Breast epithelium (tissue), 4 donors: Measurements from ENCODE around the gene ACER3. TPM values are rescaled to one million over a fixed set of nuclear protein-coding genes. Genes with fewer than 3 reads are reported as not detected.
A peak's percentile ranks its signal among the peaks of the same experiment; 100 is the strongest.

ENCODE experiments used
- DNase-seq, 2 donors: peaks; one replicate each; pipeline ENCODE4 v3.0.0-alpha.2; 2019; ENCODE audit warnings: low spot score in 2 of 2
- H3K27ac ChIP-seq, 2 donors: fragments of 200-600 bp; sonication (generic) in 1 of 2; one replicate each; pipeline ENCODE4 v1.5.1; 2016 to 2019; ENCODE audit warnings: mild to moderate bottlenecking in 1 of 2
- H3K27me3 ChIP-seq, 2 donors: fragments of 200-600 bp; sonication (generic) in 1 of 2; one replicate each; pipeline versions ENCODE4 v1.5.1 to v1.6.0; 2017 to 2019; ENCODE audit warnings: control low read depth in 1 of 2, mild to moderate bottlenecking in 1 of 2
- H3K36me3 ChIP-seq: fragments of 200-600 bp; one replicate; pipeline ENCODE4 v1.5.1; 2019
- H3K4me1 ChIP-seq, 2 donors: fragments of 200-600 bp; sonication (generic); one replicate each; pipeline ENCODE4 v1.5.1; 2016 to 2019; ENCODE audit warnings: control low read depth in 1 of 2
- H3K4me3 ChIP-seq, 3 donors: fragments of 200-600 bp; sonication (generic); 1 replicate in 2 of 3; 2 replicates in 1 of 3; pipeline ENCODE4 v1.5.1; 2016 to 2019; ENCODE audit warnings: mild to moderate bottlenecking in 3 of 3, moderate library complexity in 2 of 3
- H3K9me3 ChIP-seq, 2 donors: fragments of 200-600 bp; sonication (generic) in 1 of 2; one replicate each; pipeline ENCODE4 v1.5.1; 2016 to 2019; ENCODE audit warnings: control low read depth in 1 of 2
- CTCF ChIP-seq, 3 donors: fragments of 450-650 bp; IDR thresholded peaks; one replicate each; pipeline ENCODE4 v1.5.1; 2016 to 2017; ENCODE audit warnings: antibody characterized with exemption in 3 of 3, mild to moderate bottlenecking in 3 of 3, moderate library complexity in 3 of 3
- POLR2A ChIP-seq: fragments of 450-650 bp; IDR thresholded peaks from one replicate; pipeline ENCODE4 v1.6.1; 2016; ENCODE audit warnings: antibody characterized with exemption, mild to moderate bottlenecking, moderate library complexity
- POLR2AphosphoS5 ChIP-seq, 3 donors: sonication (generic); formaldehyde crosslinking; IDR thresholded peaks; one replicate each; pipeline ENCODE4 v1.6.1; 2017; ENCODE audit warnings: antibody characterized with exemption in 3 of 3
- intact Hi-C: fragments of 100-400 bp; cut with DNase I; formaldehyde crosslinking; loops from one replicate; pipeline ENCODE4 v1.15.1; 2023; ENCODE audit warnings: low total_unique reads
- total RNA-seq, 3 donors: library from RNA; depleted of rRNA; stranded (reverse); fragments of >200 nt; gene quantifications; one replicate each; pipeline ENCODE4 v1.1.0, GENCODE V29; 2016

The ACER3 gene
- total RNA-seq, 3 donors from 2014 or later, result 8.2 to 35.2 (median 12.9) TPM

DNA sequence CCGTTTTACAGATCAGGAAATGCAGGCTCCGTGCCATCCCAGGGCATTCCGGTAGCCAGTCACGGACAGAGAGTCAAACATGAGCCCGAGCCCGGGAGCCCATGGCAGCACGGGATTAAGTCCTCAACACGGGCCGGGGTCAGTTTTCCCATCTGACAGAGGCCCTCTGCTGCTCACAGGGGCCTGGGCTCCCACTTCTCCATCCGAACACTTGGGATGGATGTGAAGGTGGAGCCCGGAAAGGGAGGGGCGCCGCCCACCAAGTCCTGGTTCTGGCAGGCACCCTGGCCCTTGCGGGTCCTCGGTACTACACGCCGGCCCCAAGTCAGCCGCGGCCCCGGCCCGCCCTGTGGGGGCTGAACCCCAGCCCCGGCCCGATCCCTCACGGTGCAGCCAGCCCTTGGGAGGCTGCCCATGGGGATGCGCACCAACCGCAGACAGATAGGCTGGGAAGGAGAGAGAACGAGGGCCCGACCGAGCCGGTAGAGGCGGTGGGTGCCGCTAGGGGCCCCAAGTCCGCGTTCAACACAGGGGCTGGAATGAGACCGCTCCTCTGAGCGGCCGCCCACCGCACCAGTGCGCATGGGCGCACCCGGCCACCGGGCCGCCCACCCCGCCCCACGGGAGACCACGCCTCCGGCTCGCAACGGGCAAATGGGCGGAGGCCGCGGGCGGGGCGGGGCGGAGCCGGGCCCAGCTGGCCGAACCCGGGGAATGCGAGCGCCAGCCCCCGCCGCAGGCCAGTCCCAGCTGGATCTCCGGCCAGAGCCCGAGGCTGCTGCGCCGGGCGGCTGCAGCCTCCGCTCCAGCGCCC is 205.7 kb downstream of the ACER3 start, which contains the start of gene CAPN5:
Gene CAPN5 (plus strand): TSS at position 743 of the 814 bp plus-strand sequence. CDS start 17,916 bp downstream, outside the sequence.
- Histone ChIP-seq H3K27ac (peak within 1 kb of the TSS; percentile 84 to 98), H3K4me3 (peak within 1 kb of the TSS; percentile 65 to 94 (median 66)), H3K4me1 (no peaks in the 10 kb centered on the region), H3K9me3 (no peaks in the 10 kb centered on the region), H3K36me3 (no peaks in the 10 kb centered on the region), H3K27me3 (no peaks in the 10 kb centered on the region)
- intact Hi-C loops, result loop anchor here (1.0 to 10.0 kb wide), 2 partner anchors 58 to 252 kb away; no protein-coding TSS in a partner anchor
- TF ChIP-seq POLR2AphosphoS5 (IDR thresholded peaks at IDR 0.05) (peak; percentile 55 to 70 (median 68)), POLR2A (peak; percentile 81), CTCF (IDR thresholded peaks at IDR 0.05) (peak in 1 of 3 donors; percentile 28)
- peak; percentile 78 to 80 for DNase-seq

DNA sequence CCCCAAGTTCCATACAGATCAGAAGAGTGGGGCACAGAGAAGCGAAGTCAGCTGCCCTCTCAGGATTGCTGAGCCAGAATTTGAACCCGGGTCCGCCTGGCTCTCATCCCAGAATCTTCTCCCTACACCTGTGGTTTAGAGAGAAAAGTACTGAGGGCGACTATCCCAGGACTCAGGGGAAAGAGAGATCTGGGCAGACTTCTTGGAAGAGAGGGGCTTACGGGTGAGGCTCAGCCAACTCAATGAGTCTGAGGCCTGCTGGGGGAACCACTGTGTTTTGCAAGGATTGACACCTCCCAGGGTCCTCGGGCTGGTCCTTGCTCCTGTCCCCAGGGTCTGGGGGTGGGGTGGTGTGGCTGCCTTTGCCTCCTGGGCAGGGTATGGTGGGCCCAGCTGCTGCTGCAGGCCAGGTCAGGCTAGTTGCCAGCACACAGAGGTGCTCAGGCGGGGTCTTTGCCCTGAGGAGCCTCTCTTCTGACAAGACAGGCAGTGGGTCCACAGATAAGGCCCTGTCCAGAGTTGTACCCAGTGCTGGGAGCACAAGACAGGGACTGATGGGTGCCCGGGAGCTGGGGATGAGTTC is 207.2 kb downstream of the ACER3 start:
- TF ChIP-seq CTCF (IDR thresholded peaks at IDR 0.05) (no peak), POLR2A (no peak)
- H3K9me3 ChIP-seq, result no peaks in the 10 kb centered on the region
- no peaks in the 10 kb centered on the region for H3K36me3 ChIP-seq
- H3K27me3 ChIP-seq, result no peaks in the 10 kb centered on the region
- H3K4me1 ChIP-seq, result peaks cover 2 to 5% of the 10 kb centered on the region in 2 donors
- peak in 1 of 2 donors; percentile 33 for DNase-seq
- intact Hi-C loops, result loop anchor here (10.0 kb wide), 1 partner anchor 253 kb away; no protein-coding TSS in a partner anchor
- H3K27ac ChIP-seq, result peak overlapping the region in 1 of 2 donors; percentile 36
- H3K4me3 ChIP-seq, result peak overlapping the region; percentile 65 to 94 (median 66)

DNA sequence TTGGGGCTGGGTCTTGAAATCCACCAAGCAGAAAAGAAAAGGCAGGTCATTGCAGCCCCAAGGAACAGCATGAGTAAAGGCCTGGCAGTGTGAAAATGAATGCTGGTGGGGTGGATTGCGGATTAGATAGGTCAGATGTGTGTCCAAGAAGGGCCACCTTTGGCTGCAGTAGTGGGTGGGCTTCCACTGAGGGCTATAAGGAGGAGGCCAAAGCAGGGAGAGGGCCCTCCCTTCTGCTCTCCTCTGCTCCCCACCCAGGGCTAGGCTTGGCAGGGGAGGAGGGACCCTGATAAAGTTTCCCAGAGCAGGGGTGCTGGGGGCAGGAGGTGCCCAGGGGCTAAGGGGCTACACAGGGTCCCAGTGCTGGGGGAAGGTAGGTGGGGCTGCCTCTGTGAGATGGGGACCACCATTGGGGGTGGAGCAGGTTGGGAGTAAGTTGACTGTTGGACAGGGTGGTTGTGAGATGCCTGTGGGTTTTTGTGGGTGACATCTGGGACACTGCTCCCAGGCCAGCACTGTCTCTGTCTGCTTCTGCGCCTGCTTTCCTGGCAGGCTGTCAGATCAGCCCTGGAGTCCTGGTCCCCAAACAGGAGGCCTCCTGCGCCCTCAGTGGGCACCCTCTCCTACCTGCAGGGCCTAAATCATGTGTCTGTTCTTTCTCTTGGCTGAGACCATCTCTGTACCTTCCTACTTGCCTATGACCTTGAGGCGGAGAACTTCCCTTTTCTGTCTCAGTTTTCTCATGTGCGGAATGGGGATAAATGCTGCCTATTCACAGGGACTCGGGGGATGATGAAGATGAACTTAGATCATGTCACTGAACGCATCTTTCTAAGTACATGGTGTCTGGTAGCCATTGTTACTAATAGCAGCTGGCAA is 208.0 kb downstream of the ACER3 start:
- no peaks in the 10 kb centered on the region for H3K27me3 ChIP-seq
- DNase-seq, result peak in 1 of 2 donors; percentile 46
- H3K36me3 ChIP-seq, result no peaks in the 10 kb centered on the region
- peak overlapping the region in 1 of 2 donors; percentile 36 for H3K27ac ChIP-seq
- H3K4me3 ChIP-seq, result no peak overlapping the region
- intact Hi-C loops, result loop anchor here (10.0 kb wide), 1 partner anchor 254 kb away; no protein-coding TSS in a partner anchor
- peaks cover 5 to 12% of the 10 kb centered on the region in 2 donors for H3K4me1 ChIP-seq
- no peaks in the 10 kb centered on the region for H3K9me3 ChIP-seq
- TF ChIP-seq POLR2AphosphoS5 (IDR thresholded peaks at IDR 0.05), result no peak
- TF ChIP-seq CTCF (IDR thresholded peaks at IDR 0.05), result no peak
- no peak for TF ChIP-seq POLR2A

- no peak overlapping the region for H3K4me3 ChIP-seq
- H3K27me3 ChIP-seq, result no peaks in the 10 kb centered on the region
- no peak overlapping the region for H3K27ac ChIP-seq
- H3K9me3 ChIP-seq, result no peaks in the 10 kb centered on the region
- intact Hi-C loops, result loop anchor here (10.0 kb wide), 1 partner anchor 255 kb away; no protein-coding TSS in a partner anchor
- peak in 1 of 2 donors; percentile 12 for DNase-seq
- no peaks in the 10 kb centered on the region for H3K36me3 ChIP-seq
- TF ChIP-seq POLR2AphosphoS5 (IDR thresholded peaks at IDR 0.05) (no peak), CTCF (IDR thresholded peaks at IDR 0.05) (no peak), POLR2A (no peak)
- H3K4me1 ChIP-seq, result peaks cover 5 to 20% of the 10 kb centered on the region in 2 donors
Measured at GRCh38 chr11:77069336-77069968, 208.7 kb downstream of the ACER3 start.
